Measurements from ENCODE around the gene NUDT14.

Gene NUDT14

GRCh38 chr14:105211758-105212089 lies 30.6 kb upstream of the NUDT14 start:
- FAIRE-seq: no peak

GRCh38 chr14:105211086-105211757 lies 30.1 kb upstream of the NUDT14 start:
- FAIRE-seq: no peak

GRCh38 chr14:105210266-105211025 lies 29.3 kb upstream of the NUDT14 start:
- no peak for FAIRE-seq

GRCh38 chr14:105209646-105210045 lies 28.5 kb upstream of the NUDT14 start:
- FAIRE-seq: no peak

GRCh38 chr14:105209091-105209490 lies 28.0 kb upstream of the NUDT14 start:
- FAIRE-seq: no peak

GRCh38 chr14:105208738-105209075 lies 27.6 kb upstream of the NUDT14 start:
- no peak for FAIRE-seq

GRCh38 chr14:105207996-105208737 lies 27.1 kb upstream of the NUDT14 start:
- no peak for FAIRE-seq

GRCh38 chr14:105207460-105207901 lies 26.4 kb upstream of the NUDT14 start:
- no peak for FAIRE-seq

GRCh38 chr14:105206873-105207272 lies 25.8 kb upstream of the NUDT14 start:
- no peak for FAIRE-seq

- no peak for FAIRE-seq
Measured at GRCh38 chr14:105205673-105206208, 24.6 kb upstream of the NUDT14 start.

GRCh38 chr14:105204931-105205672 lies 24.0 kb upstream of the NUDT14 start:
- no peak for FAIRE-seq

GRCh38 chr14:105204206-105204930 lies 23.3 kb upstream of the NUDT14 start:
- FAIRE-seq: no peak

- FAIRE-seq: no peak
Measured at GRCh38 chr14:105203701-105204100, 22.6 kb upstream of the NUDT14 start.

- no peak for FAIRE-seq
Measured at GRCh38 chr14:105203057-105203531, 22.0 kb upstream of the NUDT14 start.

- no peak for FAIRE-seq
Measured at GRCh38 chr14:105201925-105202513, 20.9 kb upstream of the NUDT14 start.

GRCh38 chr14:105201156-105201924 lies 20.2 kb upstream of the NUDT14 start:
- no peak for FAIRE-seq

GRCh38 chr14:105200641-105201040 lies 19.5 kb upstream of the NUDT14 start:
- FAIRE-seq: no peak

- no peak for FAIRE-seq
Measured at GRCh38 chr14:105200074-105200473, 19.0 kb upstream of the NUDT14 start.

- no peak for FAIRE-seq
Measured at GRCh38 chr14:105199093-105199492, 18.0 kb upstream of the NUDT14 start.

GRCh38 chr14:105198588-105198987 lies 17.5 kb upstream of the NUDT14 start:
- FAIRE-seq: no peak

GRCh38 chr14:105197211-105197641 lies 16.1 kb upstream of the NUDT14 start:
- no peak for FAIRE-seq

Data from colon (tissue), 2 donors.